Naive thymus-derived CD8-positive, alpha-beta T cell (primary cell): ENCODE data around the gene GTF2IRD1. TPM values are rescaled to one million over a fixed set of nuclear protein-coding genes. Genes with fewer than 3 reads are reported as not detected.
A peak's percentile ranks its signal among the peaks of the same experiment; 100 is the strongest.
"Not testable (repeated sequence)": the region's sequence is repeated elsewhere in the genome, so short reads cannot be mapped to it uniquely, and the experiment has no call there.

Source experiments
- ATAC-seq, 2 donors: fragments of 150-1000 bp; cut with Tn5 transposase in 1 of 2; sonication (Bioruptor Pico), chemical (Tn5 transposase) in 1 of 2; 1 replicate in 1 of 2; 2 replicates in 1 of 2; pipeline ENCODE4 v1.10.0; 2021; ENCODE audit warnings: mild to moderate bottlenecking in 2 of 2, moderate library complexity in 2 of 2
- POLR2A ChIA-PET: fragments of 350-600 bp; sonication (Branson Sonifier 250); formaldehyde crosslinking; loops from one replicate; lab custom pipeline; 2021; ENCODE audit warnings: antibody characterized with exemption; lab: Charles Lee
- DNase-seq, 10 donors: peaks; one replicate each; pipeline versions ENCODE4 v3.0.0 to v3.0.0-alpha.2; 2020 to 2022
- H3K27ac Mint-ChIP-seq, 10 donors: one replicate each; pipeline ENCODE4 v1.8.0; 2020 to 2022; ENCODE audit warnings: mild to moderate bottlenecking in 10 of 10, mixed read lengths in 10 of 10, moderate library complexity in 4 of 10, inconsistent platforms in 1 of 10
- H3K27me3 Mint-ChIP-seq, 5 donors: one replicate each; pipeline ENCODE4 v1.8.0; 2021 to 2022; ENCODE audit warnings: mixed read lengths in 5 of 5
- H3K36me3 Mint-ChIP-seq, 3 donors: one replicate each; pipeline ENCODE4 v1.8.0; 2020 to 2022; ENCODE audit warnings: mixed read lengths in 3 of 3, mild to moderate bottlenecking in 2 of 3, inconsistent platforms in 1 of 3
- H3K4me1 Mint-ChIP-seq, 4 donors: one replicate each; pipeline ENCODE4 v1.8.0; 2021 to 2022; ENCODE audit warnings: mixed read lengths in 4 of 4
- H3K4me3 Mint-ChIP-seq, 10 donors: one replicate each; pipeline ENCODE4 v1.8.0; 2020 to 2022; ENCODE audit warnings: mild to moderate bottlenecking in 10 of 10, mixed read lengths in 10 of 10, moderate library complexity in 6 of 10, inconsistent platforms in 1 of 10
- H3K9me3 Mint-ChIP-seq, 9 donors: one replicate each; pipeline ENCODE4 v1.8.0; 2020 to 2022; ENCODE audit warnings: mixed read lengths in 9 of 9, mild to moderate bottlenecking in 3 of 9, inconsistent platforms in 1 of 9, moderate library complexity in 1 of 9
- polyA plus RNA-seq, 3 donors: library from polyadenylated mRNA; unstranded; fragments of 300-500 nt; fragmentation: Illumina TruSeq; gene quantifications; one replicate each; pipeline ENCODE4 v1.2.3, GENCODE V29; 2021
- total RNA-seq, 8 experiments: library from RNA in 2 of 8; stranded (reverse) in 2 of 8; gene quantifications; one replicate each; pipeline ENCODE4 v1.2.3 and lab custom pipeline; 2021 to 2026

The GTF2IRD1 gene
- total and polyA plus RNA-seq, 5 experiments from 2014 or later = 1.3 to 1.8 TPM; not detected in 3

DNA sequence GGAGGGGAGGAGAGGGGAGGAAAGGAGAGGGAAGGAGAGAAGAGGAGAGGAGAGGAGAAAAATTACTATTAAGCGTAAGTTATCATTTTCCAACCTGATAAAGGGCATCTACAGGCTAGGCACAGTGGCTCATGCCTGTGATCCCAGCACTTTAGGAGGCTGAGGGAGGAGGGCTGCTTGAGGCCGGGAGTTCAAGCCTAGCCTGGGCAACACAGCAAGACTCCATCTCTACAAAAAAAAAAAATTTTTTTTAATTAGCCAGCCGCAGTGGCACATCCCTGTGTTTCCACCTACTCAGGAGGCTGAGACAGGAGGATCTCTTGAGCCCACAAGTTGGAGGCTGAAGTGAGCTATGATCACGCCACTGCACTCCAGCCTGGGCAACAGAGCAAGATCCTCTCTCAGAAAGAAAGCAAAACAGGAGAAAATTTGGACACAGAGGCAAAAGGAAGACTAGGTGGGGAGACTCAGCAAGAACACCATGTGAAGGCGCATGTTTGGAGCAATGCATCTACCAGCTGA lies 168.6 kb downstream of the GTF2IRD1 start:
- Mint-ChIP-seq H3K27ac (no peak overlapping the region), H3K27me3 (no peaks in the 10 kb centered on the region), H3K9me3 (no peaks in the 10 kb centered on the region), H3K4me1 (peaks cover 4 to 12% (median 8%) of the 10 kb centered on the region in 4 donors), H3K36me3 (no peaks in the 10 kb centered on the region), H3K4me3 (no peak overlapping the region)
- POLR2A ChIA-PET = interaction anchor here (0.6 kb wide), 1 partner anchor 364 kb away, joined by 4 read pairs; no protein-coding TSS in a partner anchor
- no peak for ATAC-seq
- DNase-seq = no peak

DNA sequence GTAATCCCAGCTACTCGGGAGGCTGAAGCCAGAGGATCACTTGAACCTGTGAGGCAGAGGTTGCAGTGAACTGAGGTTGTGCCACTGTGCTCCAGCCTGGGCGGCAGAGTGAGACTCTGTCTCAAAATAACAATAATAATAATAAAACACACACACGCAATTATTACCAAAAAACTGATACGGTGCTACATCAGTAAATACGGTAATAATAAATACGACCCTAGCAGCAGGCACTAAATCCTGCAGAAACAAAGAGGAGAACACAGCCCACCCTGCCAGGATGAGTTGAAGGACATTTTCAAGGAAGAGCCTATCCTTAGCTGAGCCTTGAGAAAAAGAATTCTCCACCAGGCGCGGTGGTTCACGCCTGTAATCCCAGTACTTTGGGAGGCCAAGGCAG lies 169.4 kb downstream of the GTF2IRD1 start:
- ATAC-seq (no peak), DNase-seq (no peak)
- H3K4me3 Mint-ChIP-seq = no peak overlapping the region
- H3K36me3 Mint-ChIP-seq = no peaks in the 10 kb centered on the region
- H3K4me1 Mint-ChIP-seq = peaks cover 0 to 6% (median 2%) of the 10 kb centered on the region in 4 donors
- no peaks in the 10 kb centered on the region for H3K27me3 Mint-ChIP-seq
- POLR2A ChIA-PET = no interaction called here
- no peaks in the 10 kb centered on the region for H3K9me3 Mint-ChIP-seq
- peak overlapping the region in 2 of 10 donors; percentile 27 to 71 for H3K27ac Mint-ChIP-seq

DNA sequence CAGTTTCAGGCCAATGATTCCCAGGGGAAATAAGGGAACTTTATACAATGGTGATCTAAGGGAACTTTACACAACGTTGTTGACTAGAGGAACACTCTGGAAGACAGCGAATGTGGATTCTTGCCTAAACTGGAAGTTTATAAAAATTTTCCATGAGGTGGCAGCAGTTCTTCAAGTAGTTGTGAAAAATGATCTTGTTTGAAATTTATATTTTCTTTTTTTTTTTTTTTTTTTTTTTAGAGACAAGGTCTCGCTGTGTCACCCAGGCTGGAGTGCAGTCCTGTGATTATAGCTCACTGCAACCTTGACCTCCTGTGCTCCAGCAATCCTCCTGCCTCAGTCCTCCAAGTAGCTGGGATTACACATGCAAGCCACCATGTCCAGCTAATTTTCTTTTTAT lies 171.7 kb downstream of the GTF2IRD1 start:
- ATAC-seq = peak in 1 of 2 donors; percentile 47
- Mint-ChIP-seq H3K4me3 (no peak overlapping the region), H3K27ac (no peak overlapping the region), H3K27me3 (no peaks in the 10 kb centered on the region), H3K36me3 (no peaks in the 10 kb centered on the region), H3K4me1 (peaks cover 0 to 4% (median 1%) of the 10 kb centered on the region in 4 donors), H3K9me3 (no peaks in the 10 kb centered on the region)
- DNase-seq = peak in 2 of 10 donors; percentile 36
- POLR2A ChIA-PET = no interaction called here

DNA sequence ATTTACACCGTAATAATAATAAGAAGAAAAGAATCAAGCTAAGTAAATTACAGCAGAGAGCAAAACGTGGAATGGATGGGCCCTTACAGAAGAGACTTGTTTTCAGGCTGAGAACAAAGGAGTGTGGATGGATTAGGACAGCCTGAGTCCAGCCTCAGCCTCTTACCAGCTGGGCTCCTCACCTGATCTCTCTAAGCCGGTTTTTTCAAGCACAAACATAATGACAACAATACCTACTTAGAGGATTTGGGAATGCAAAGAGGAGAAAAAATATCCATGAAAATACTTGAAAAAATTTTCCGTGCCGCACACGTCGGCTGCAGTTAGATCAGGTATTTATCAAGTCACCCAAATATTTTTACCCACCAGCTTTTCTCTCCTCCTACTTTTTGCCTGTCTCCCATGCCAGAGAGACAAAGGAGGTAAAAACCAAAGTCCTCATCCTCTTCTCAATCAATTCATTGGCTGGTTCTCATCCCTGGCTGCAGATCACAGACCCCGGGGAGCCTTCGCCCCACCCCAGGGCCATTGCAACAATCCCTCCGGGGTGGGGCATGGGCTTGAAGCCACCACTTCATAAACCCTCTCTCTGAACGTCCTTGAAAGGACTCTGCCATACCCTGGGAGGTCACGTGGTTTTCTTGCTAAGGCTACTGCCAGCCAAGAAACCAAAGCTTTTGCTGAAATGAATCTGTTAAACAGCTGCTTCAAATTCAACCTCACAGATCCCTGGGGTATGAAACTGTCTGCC lies 174.1 kb downstream of the GTF2IRD1 start:
- Mint-ChIP-seq H3K9me3 (no peaks in the 10 kb centered on the region), H3K27me3 (no peaks in the 10 kb centered on the region), H3K4me1 (peaks cover 0 to 4% (median 2%) of the 10 kb centered on the region in 4 donors), H3K27ac (no peak overlapping the region), H3K4me3 (no peak overlapping the region), H3K36me3 (no peaks in the 10 kb centered on the region)
- ATAC-seq (peak in 1 of 2 donors; percentile 35), DNase-seq (no peak)
- POLR2A ChIA-PET = interaction anchor here (0.7 kb wide), 1 partner anchor 43 kb away, joined by 5 read pairs; no protein-coding TSS in a partner anchor

DNA sequence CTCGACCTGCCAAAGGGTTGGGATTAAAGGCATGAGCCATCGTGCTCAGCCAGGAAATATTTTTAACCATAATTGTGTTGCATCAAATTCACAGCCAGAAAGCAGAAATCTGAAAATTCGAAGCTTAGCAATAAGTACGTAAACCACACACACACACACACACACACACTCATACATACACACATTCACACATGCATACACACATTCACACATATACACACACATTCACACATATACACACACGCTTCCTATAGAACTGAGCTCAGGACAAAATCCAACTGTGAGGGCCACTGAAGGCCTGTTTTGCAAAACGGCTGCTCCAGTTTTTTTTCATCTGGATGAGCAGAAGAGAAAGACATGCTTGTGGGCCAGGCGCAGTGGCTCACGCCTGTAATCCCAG lies 178.8 kb downstream of the GTF2IRD1 start:
- H3K4me3 Mint-ChIP-seq = no peak overlapping the region
- no peak for ATAC-seq
- no peaks in the 10 kb centered on the region for H3K9me3 Mint-ChIP-seq
- H3K27me3 Mint-ChIP-seq = no peaks in the 10 kb centered on the region
- H3K4me1 Mint-ChIP-seq = peaks cover 0 to 3% (median under 1%) of the 10 kb centered on the region in 4 donors
- H3K27ac Mint-ChIP-seq = no peak overlapping the region
- no peaks in the 10 kb centered on the region for H3K36me3 Mint-ChIP-seq
- POLR2A ChIA-PET = no interaction called here
- DNase-seq = no peak

DNA sequence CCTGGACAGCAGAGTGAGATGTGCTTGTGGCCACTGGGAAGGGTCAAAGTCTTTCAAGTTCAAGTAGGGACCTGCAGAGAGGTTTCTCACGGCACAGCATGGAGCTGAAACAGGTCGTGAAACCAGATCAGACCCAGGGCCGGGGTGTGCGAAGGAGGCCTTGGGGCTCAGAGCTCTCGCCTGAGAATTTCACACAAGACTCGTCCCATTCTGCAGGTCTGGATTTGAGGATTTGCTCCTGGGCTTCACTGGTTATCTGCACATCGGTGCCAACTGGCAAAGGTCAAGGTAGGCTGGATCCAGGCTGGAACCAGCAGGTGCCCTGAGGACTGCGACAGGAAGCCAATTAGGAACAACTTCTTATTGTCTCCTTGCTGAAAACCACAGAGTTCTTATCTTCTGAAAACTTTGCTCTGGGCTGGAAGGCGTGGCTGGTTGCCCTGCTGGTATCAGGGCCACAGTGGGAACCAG lies 179.8 kb downstream of the GTF2IRD1 start:
- no peak overlapping the region for H3K27ac Mint-ChIP-seq
- no peak overlapping the region for H3K4me3 Mint-ChIP-seq
- H3K36me3 Mint-ChIP-seq = no peaks in the 10 kb centered on the region
- no peaks in the 10 kb centered on the region for H3K27me3 Mint-ChIP-seq
- peaks cover 0 to 2% (median 0%) of the 10 kb centered on the region in 4 donors for H3K4me1 Mint-ChIP-seq
- no peak for ATAC-seq
- no peaks in the 10 kb centered on the region for H3K9me3 Mint-ChIP-seq
- POLR2A ChIA-PET = no interaction called here
- DNase-seq = no peak

DNA sequence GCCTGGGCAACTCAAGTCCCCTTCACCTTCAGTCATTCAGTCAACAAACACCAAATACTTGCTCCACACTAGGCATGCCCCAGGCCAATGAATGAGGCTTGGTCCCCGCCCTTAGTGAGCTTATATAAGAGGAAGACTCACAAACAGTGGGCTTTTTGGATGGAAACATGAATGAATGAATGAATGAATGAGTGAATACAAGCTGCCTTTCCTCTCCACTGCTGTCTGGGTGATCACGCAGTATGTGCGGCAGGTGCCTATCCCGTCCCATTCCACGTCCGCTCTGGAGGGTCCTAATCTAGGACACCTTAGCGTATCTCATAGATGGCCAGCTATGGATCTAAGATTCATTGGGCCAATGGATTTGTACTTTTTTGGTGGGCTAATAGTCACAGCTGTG lies 184.0 kb downstream of the GTF2IRD1 start:
- Mint-ChIP-seq H3K4me3 (no peak overlapping the region), H3K36me3 (no peaks in the 10 kb centered on the region), H3K4me1 (no peaks in the 10 kb centered on the region), H3K27ac (no peak overlapping the region), H3K27me3 (no peaks in the 10 kb centered on the region), H3K9me3 (no peaks in the 10 kb centered on the region)
- no peak for DNase-seq
- POLR2A ChIA-PET = no interaction called here
- no peak for ATAC-seq

DNA sequence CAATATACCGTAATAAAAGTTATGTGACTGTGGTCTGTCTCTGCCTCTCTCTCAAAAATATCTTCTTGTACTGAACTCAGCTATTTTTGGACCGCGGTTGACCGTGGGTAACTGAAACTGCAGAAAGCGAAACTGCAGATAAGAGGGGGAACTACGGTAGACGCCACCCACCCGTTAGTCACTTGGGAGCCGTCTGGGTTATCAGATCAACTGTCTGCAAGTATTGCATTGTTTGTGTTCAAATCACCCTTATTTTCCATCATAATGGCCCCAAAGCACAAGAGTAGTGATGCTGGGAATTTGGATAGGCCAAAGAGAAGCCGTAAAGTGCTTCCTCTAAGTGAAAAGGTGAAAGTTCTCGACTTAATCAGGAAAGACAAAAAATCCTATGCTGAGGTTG lies 196.3 kb downstream of the GTF2IRD1 start:
- not testable (repeated sequence) for H3K27me3 Mint-ChIP-seq, H3K36me3 Mint-ChIP-seq, H3K9me3 Mint-ChIP-seq
- Mint-ChIP-seq H3K4me1 (peaks cover 9 to 34% (median 20%) of the 10 kb centered on the region in 4 donors), H3K4me3 (peak overlapping the region; percentile 83 to 92 (median 89)), H3K27ac (peak overlapping the region; percentile 89 to 97 (median 96))
- DNase-seq (peak; percentile 25 to 75 (median 50)), ATAC-seq (peak; percentile 94 to 97)
- POLR2A ChIA-PET = interaction anchor here (0.6 to 1.2 kb wide), 4 partner anchors 9 to 53 kb away, joined by 3 to 7 read pairs (median 5); no protein-coding TSS in a partner anchor

DNA sequence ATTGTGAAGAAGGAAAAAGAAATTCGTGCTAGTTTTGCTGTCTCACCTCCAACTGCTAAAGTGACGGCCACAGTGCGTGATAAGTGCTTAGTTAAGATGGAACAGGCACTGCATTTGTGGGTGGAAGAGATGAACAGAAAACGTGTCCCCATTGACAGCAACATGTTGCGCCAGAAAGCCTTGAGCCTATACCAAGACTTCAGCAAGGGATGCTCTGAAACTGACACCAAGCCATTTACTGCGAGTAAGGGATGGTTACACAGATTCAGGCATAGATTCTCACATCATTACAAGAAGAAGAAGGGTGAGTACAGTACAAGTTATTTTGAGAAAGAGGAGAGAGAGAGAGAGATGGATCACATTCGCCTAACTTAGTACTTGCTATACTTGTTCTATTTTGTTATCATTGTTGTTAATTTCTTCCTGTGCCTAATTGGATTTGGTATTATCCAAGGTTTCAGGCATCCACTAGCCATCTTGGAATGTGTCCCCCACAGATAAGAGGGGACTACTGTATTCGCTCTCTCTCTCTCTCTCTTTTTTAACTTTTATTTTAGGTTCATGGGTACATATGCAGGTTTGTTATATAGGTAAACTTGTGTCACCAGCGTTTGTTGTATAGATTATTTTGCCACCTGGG lies 196.9 kb downstream of the GTF2IRD1 start:
- H3K27ac Mint-ChIP-seq = peak overlapping the region; percentile 89 to 97 (median 96)
- H3K4me1 Mint-ChIP-seq = peaks cover 9 to 40% (median 26%) of the 10 kb centered on the region in 4 donors
- DNase-seq (peak in 1 of 10 donors; percentile 20), ATAC-seq (peak; percentile 60 to 65)
- not testable (repeated sequence) for H3K9me3 Mint-ChIP-seq, H3K27me3 Mint-ChIP-seq, H3K36me3 Mint-ChIP-seq
- H3K4me3 Mint-ChIP-seq = peak overlapping the region; percentile 83 to 92 (median 89)
- POLR2A ChIA-PET = interaction anchor here (0.6 to 1.2 kb wide), 3 partner anchors 8 to 20 kb away, joined by 3 to 7 read pairs (median 7); no protein-coding TSS in a partner anchor

DNA sequence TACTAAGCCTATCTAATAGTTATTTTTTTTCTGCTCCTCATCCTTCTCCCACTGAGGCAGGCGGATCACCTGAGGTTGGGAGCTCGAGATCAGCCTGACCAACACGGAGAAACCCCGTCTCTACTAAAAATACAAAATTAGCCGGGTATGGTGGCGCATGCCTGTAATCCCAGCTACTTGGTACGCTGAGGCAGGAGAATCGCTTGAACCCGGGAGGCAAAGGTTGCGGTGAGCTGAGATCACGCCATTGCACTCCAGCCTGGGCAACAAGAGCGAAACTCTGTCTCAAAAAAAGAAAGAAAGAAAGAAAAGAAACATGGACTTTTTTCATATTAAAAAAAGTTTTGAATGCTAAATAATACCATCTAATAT lies 197.4 kb downstream of the GTF2IRD1 start:
- POLR2A ChIA-PET = interaction anchor here (1.2 kb wide), 1 partner anchor 13 kb away, joined by 3 read pairs; no protein-coding TSS in a partner anchor
- not testable (repeated sequence) for H3K27me3 Mint-ChIP-seq, DNase-seq, H3K9me3 Mint-ChIP-seq, ATAC-seq, H3K36me3 Mint-ChIP-seq
- peaks cover 9 to 45% (median 31%) of the 10 kb centered on the region in 4 donors for H3K4me1 Mint-ChIP-seq
- peak overlapping the region in 7 of 10 donors; percentile 67 to 97 (median 96) for H3K27ac Mint-ChIP-seq
- H3K4me3 Mint-ChIP-seq = peak overlapping the region in 8 of 10 donors; percentile 83 to 92 (median 88)
